Sigmoid colon (tissue), 4 donors: ENCODE measurements around the gene CHPF2.

Experiments used
- CTCF ChIP-seq, 4 experiments: fragments of 450-650 bp in 3 of 4; fragments of 200-600 bp in 1 of 4; IDR thresholded peaks; one replicate each; pipeline ENCODE4 v1.5.1; 2016 to 2019; ENCODE audit warnings: antibody characterized with exemption in 4 of 4, mild to moderate bottlenecking in 3 of 4, moderate library complexity in 2 of 4
- POLR2A ChIP-seq, 2 donors: fragments of 450-650 bp; IDR thresholded peaks; one replicate each; pipeline ENCODE4 v1.6.1; 2016; ENCODE audit warnings: antibody characterized with exemption in 2 of 2, mild to moderate bottlenecking in 2 of 2, moderate library complexity in 2 of 2
- POLR2AphosphoS5 ChIP-seq, 4 donors: sonication (generic); formaldehyde crosslinking; IDR thresholded peaks; one replicate each; pipeline ENCODE4 v1.6.1; 2017; ENCODE audit warnings: antibody characterized with exemption in 4 of 4

GRCh38 chr7:151187409-151188251, 44.7 kb upstream of the CHPF2 start:
- no peak for TF ChIP-seq POLR2AphosphoS5 (IDR thresholded peaks at IDR 0.05)
- TF ChIP-seq CTCF (IDR thresholded peaks at IDR 0.05) = no peak
- no peak for TF ChIP-seq POLR2A (IDR thresholded peaks at IDR 0.05)
